Large intestine (tissue), 3 donors: Measurements from ENCODE around the gene DPY30. TPM values are rescaled to one million over a fixed set of nuclear protein-coding genes. Genes with fewer than 3 reads are reported as not detected.
"Not testable (repeated sequence)": the region's sequence is repeated elsewhere in the genome, so short reads cannot be mapped to it uniquely, and the experiment has no call there.

Experiments
- DNase-seq, 2 donors: peaks; one replicate each; pipeline versions ENCODE4 v3.0.0 to v3.0.0-alpha.2; 2013
- H3K27ac ChIP-seq: one replicate; pipeline ENCODE4 v1.5.1; 2013; ENCODE audit warnings: low read length
- H3K27me3 ChIP-seq: 2 replicates; pipeline ENCODE4 v1.6.1; 2013; ENCODE audit warnings: low read length; ENCODE audit not compliant: control insufficient read depth, insufficient read depth
- H3K36me3 ChIP-seq: 2 replicates; pipeline ENCODE4 v1.6.1; 2013; ENCODE audit warnings: low read length; ENCODE audit not compliant: control insufficient read depth, insufficient read depth
- H3K4me1 ChIP-seq: one replicate; pipeline ENCODE4 v1.6.1; 2013; ENCODE audit warnings: low read length; ENCODE audit not compliant: control insufficient read depth, insufficient read depth
- H3K4me3 ChIP-seq: one replicate; pipeline ENCODE4 v1.5.1; 2013; ENCODE audit warnings: low read length
- H3K9me3 ChIP-seq: one replicate; pipeline ENCODE4 v1.6.1; 2013; ENCODE audit warnings: mild to moderate bottlenecking, low read depth, low read length, moderate library complexity; ENCODE audit not compliant: control insufficient read depth
- whole genome bisulfite sequencing: methylation state at CpG from one replicate; pipeline ENCODE4 v1.1.5; 2013; ENCODE audit warnings: low lambda C conversion rate; ENCODE audit not compliant: insufficient coverage; 5-methylcytosine and 5-hydroxymethylcytosine counted together
- polyA plus RNA-seq: library from polyadenylated mRNA; unstranded; fragments of 120-200 nt; gene quantifications from one replicate; pipeline ENCODE4 v1.2.1, GENCODE V29; 2013

Gene DPY30
- polyA plus RNA-seq, 1 donor = 93.1 TPM

DNA sequence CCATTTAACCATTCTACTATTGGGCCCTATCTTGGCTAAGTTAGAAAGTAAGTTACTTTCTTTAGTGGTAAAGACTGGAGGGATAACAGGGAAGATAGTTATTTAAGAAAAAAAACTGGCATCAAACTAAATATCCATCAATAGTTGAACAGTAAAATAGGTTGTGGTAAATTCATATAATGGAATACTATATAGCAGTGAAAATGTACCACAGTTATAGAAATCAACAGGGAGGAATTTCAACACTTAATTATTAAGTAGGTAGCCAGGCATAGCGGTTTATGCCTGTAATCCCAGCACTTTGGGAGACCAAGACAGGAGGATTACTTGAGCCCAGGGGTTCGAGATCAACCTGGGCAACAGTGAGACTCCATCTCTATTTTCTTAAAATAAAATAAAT, 20.7 kb upstream of the DPY30 start:
- Histone ChIP-seq H3K4me3 (no peak overlapping the region), H3K4me1 (peaks cover 4% of the 10 kb centered on the region), H3K27me3 (no peaks in the 10 kb centered on the region), H3K27ac (no peak overlapping the region), H3K9me3 (no peaks in the 10 kb centered on the region), H3K36me3 (no peaks in the 10 kb centered on the region)
- DNase-seq = no peak
- WGBS = no CpG with 5 or more reads among the region's 2 CpGs

DNA sequence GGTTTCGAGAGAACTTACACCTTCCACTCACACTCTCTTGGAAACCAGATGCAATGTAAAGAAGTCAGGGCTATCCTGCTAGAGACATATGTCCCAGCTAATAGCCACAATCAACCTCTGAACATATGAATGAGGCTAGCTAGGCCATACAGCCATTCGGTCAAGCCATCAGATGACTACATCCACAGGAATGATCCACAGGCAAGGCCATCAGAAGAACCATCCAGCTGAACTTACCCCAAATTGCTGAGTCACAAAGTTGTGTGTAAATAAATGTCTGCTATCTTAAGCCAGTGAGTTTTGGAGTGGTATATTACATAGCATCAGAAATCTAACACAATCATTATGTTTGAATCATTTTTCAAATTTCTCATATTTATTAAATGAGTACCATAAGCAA, 18.5 kb upstream of the DPY30 start:
- H3K36me3 ChIP-seq = no peaks in the 10 kb centered on the region
- H3K4me3 ChIP-seq = no peak overlapping the region
- H3K27ac ChIP-seq = no peak overlapping the region
- H3K4me1 ChIP-seq = no peaks in the 10 kb centered on the region
- WGBS = no CpG with 5 or more reads among the region's 2 CpGs
- H3K9me3 ChIP-seq = no peaks in the 10 kb centered on the region
- DNase-seq = no peak
- H3K27me3 ChIP-seq = no peaks in the 10 kb centered on the region

DNA sequence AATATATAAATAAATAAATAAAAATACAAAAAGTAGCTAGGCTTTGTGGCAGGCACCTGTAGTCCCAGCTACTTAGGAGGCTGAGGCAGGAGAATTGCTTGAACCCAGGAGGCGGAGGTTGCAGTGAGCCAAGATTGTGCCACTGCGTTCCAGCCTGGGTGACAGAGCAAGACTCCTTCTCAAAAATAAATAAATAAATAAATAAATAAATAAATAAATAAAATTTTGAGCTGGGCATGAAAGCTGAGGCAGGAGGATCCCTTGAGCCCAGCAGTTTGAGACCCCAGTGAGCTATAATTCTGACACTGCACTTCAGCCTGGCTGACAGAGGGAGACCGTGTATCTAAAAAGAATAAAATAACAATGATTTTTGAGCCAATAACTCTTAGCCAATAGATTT, 15.0 kb upstream of the DPY30 start:
- no CpG with 5 or more reads among the region's 3 CpGs for WGBS
- not testable (repeated sequence) for H3K4me3 ChIP-seq, H3K9me3 ChIP-seq, DNase-seq, H3K27ac ChIP-seq, H3K36me3 ChIP-seq, H3K27me3 ChIP-seq, H3K4me1 ChIP-seq

DNA sequence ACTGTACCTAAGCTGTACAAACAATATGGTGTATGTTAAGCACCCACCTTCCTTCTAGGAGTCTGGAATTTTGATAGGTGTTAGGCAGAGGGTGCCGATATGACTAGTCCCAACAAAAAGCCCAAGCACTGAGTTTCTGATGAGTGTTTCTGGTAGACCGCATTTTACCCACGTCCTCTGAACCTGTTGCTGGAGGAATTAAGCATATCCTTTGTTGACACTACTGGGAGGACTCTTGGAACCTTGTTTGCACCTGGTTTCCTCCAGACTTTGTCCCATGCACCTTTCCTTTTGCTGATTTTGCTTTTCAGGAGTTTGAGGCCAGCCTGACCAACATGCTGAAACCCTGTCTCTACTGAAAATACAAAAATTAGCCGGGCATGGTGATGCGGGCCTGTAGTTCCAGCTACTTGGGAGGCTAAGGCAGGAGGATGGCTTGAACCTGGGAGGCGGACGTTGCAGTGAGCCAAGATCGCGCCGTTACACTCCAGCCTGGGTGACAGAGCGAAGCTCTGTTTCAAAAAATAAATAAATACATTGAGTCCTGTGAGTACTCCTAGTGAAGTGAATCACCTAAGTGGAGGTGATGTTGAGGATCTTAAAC, 12.3 kb upstream of the DPY30 start:
- H3K27ac ChIP-seq = no peak overlapping the region
- no peaks in the 10 kb centered on the region for H3K27me3 ChIP-seq
- no peaks in the 10 kb centered on the region for H3K9me3 ChIP-seq
- WGBS = no CpG with 5 or more reads among the region's 11 CpGs
- H3K4me3 ChIP-seq = no peak overlapping the region
- H3K36me3 ChIP-seq = no peaks in the 10 kb centered on the region
- DNase-seq = peak; percentile 26 to 58
- H3K4me1 ChIP-seq = no peaks in the 10 kb centered on the region

DNA sequence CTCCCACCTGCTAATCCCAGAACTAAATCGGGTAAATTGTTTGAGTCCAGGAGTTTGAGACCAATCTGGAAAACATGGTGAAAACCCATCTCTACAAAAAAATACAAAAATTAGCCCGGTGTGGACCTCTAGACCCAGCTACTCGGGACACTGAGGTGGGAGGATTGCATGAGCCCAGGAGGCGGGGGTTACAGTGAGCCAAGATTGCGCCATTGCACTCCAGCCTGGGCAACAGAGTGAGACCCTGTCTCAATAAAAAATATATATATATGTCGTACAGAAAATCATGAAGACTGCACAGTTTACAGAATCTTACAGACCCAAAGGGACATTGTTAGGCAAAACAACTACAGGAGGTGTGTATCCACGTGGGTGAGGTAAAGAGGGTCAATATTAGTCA, 4.0 kb upstream of the DPY30 start:
- Histone ChIP-seq H3K4me3 (no peak overlapping the region), H3K4me1 (no peaks in the 10 kb centered on the region), H3K9me3 (no peaks in the 10 kb centered on the region), H3K27me3 (no peaks in the 10 kb centered on the region), H3K27ac (no peak overlapping the region), H3K36me3 (no peaks in the 10 kb centered on the region)
- no CpG with 5 or more reads among the region's 7 CpGs for WGBS
- DNase-seq = no peak

DNA sequence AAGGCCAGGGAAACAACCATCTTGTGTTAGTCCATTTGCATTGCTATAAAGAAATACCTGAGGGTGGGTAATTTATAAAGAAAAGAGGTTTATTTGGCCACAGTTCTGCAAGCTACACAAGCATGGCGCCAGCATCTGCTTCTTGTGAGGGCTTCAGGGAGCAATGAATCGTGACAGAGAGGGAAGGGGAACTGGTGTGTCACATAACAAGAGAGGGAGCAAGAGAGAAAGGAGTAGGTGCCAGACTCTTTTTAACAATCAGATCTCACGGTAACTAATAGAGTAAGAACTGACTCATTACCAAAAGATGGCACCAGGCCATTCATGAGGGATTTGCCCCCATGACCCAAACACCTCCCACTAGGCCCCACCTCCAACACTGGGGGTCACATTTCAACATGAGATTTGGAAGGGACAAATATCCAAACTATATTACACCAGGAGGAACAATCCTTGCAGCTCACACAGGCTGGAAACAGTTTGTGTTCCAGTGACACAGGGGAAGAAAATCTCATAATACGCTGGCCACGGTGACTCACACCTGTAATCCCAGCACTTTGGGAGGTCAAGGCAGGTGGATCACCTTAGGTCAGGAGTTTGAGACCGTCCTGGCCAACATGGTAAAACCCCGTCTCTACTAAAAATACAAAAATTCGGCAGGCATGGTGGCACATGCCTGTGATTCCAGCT, 5.3 kb downstream of the DPY30 start:
- not testable (repeated sequence) for H3K27me3 ChIP-seq
- WGBS = 90% methylated on average over 2 of the region's 8 CpGs

DNA sequence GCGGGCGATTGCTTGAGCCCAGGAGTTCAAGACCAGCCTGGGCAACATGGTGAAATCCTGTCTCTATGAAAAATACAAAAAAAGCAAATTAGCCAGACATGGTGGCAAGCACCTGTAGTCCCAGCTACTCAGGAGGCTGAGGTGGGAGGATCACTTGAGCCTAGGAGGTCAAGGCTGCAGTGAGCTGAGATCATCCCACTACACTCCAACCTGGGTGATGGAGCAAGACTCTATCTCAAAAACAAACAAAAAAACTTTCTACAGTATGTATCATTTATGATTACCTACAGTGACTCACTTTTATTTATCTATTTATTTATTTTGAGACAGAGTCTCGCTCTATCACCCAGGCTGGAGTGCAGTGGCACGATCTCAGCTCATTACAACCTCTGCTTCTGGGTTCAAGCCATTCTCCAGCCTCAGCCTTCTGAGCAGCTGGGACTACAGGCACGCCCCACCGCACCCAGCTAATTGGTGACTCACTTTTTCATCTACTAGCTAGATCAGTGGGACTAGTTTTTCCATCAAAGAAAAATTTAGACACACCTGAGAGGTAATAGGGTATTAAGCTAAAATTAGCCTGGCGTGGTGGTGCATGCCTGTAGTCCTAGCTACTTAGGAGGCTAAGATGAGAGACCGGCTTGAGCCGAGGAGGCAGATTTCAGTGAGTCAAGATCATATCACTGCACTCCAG, 20.7 kb downstream of the DPY30 start:
- no CpG with 5 or more reads among the region's 9 CpGs for WGBS

More for the DNA sequence above, 5.3 kb downstream of the DPY30 start:
- H3K27ac ChIP-seq, H3K4me1 ChIP-seq, DNase-seq, H3K4me3 ChIP-seq, H3K9me3 ChIP-seq: not testable (repeated sequence)
- H3K36me3 ChIP-seq = peaks cover 23% of the 10 kb centered on the region

DNA sequence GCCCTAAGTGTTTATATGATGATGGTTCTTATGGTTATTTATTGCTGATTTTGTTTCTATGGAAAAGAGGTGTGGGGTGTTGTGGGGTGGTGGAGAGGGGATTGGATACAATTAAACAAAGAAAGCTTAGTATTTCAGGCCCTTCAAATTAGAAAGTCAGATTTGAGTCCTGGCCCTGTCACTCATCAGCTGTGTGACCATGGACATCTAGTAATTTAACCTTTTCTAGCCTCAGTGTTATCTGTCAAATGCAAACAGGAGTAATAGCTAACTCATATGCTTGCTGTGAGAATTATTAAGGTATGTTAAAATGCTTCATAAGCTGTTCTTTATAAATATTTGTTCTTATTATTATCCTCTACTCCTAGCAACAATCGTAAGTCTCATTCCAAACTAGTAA, 26.7 kb downstream of the DPY30 start:
- DNase-seq = no peak
- no peaks in the 10 kb centered on the region for H3K27me3 ChIP-seq
- no peaks in the 10 kb centered on the region for H3K9me3 ChIP-seq
- H3K4me3 ChIP-seq = no peak overlapping the region
- WGBS = 100% methylated on average over 1 of the region's 1 CpG
- no peaks in the 10 kb centered on the region for H3K4me1 ChIP-seq
- H3K27ac ChIP-seq = no peak overlapping the region
- peaks cover 3% of the 10 kb centered on the region for H3K36me3 ChIP-seq

More for the DNA sequence above, 20.7 kb downstream of the DPY30 start:
- not testable (repeated sequence) for H3K9me3 ChIP-seq, H3K4me3 ChIP-seq, DNase-seq, H3K4me1 ChIP-seq, H3K27me3 ChIP-seq, H3K27ac ChIP-seq
- peaks cover 31% of the 10 kb centered on the region for H3K36me3 ChIP-seq

DNA sequence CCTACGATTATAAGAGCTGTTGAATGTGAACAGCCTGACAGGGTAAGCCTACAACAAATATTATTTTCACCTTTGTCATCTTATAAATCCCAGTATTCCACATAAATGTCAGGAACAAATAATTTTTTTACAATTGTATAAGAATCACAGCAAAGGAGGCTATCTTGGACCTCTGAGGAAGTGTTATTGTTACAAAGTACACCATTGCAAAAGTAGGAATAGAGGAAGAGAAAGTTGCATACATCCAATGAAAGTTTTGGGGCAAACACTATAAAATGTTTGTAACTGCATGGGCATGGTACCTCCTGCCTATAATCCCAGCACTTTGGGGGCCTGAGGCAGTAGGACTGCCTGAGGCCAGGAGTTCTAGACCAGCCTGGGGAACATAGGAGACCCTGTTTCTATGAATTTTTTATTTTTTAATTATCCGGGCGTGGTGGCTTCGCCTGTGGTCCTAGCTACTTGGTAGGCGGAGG, 28.1 kb downstream of the DPY30 start:
- no CpG with 5 or more reads among the region's 5 CpGs for WGBS
- Histone ChIP-seq H3K4me1 (peaks cover 5% of the 10 kb centered on the region), H3K36me3 (no peaks in the 10 kb centered on the region), H3K9me3 (no peaks in the 10 kb centered on the region), H3K4me3 (peak overlapping the region; percentile 54), H3K27ac (peak overlapping the region; percentile 88), H3K27me3 (no peaks in the 10 kb centered on the region)
- no peak for DNase-seq

DNA sequence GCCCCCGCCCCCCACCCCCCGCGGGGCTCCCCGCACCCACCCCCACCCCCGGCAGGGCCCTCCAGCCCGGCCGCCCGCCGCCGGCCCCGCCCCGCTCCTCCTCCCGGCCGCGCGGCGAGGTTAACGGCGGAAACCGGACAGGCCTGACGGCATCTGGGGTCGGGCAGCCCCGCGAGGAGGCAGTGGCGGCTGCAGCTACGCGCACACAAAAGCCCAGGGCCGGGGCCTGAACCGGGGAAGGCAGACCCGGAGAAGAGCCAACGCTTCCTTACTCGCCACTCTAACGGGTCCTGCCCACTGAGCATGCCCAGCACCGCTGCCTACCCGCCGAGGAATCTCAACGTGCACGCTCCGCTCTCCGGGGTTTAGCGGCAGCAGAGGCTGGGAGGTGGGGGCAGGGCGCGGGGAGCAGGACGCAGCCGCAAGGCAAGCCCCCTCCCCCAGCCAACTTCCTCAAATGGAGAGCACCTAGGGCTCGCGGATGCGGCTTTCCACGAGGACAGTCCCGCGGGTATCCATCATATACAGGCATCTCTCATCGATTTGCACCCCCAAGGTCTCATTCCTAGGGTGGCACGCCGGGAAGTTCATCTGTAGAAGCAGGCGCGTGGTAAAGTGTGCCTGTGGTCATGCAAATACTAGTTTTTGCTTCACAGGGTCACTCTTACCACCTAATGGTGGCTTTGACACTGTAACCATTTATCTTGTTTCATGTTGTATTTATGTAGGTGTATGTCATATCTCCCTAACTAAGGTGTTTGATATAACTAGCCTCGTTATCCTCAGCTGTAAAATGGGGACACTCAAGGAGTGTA, 28.7 kb downstream of the DPY30 start, which contains the start of gene MEMO1:
Gene MEMO1, minus strand, starts transcription at position 339 of the 815 bp plus-strand sequence. CDS start 761 bp downstream, outside the sequence.
- no CpG with 5 or more reads among the region's 57 CpGs for WGBS
- peak within 1 kb of the TSS; percentile 88 for H3K27ac ChIP-seq
- H3K4me1 ChIP-seq = peaks cover 5% of the 10 kb centered on the region
- no peaks in the 10 kb centered on the region for H3K36me3 ChIP-seq
- H3K27me3 ChIP-seq = no peaks in the 10 kb centered on the region
- H3K9me3 ChIP-seq = no peaks in the 10 kb centered on the region
- DNase-seq = peak; percentile 91 to 98
- peak within 1 kb of the TSS; percentile 54 for H3K4me3 ChIP-seq
